Cardiac muscle cell (in vitro differentiated cells and primary cell): ENCODE data around the gene HOXA11. TPM values are rescaled to one million over a fixed set of nuclear protein-coding genes. Genes with fewer than 3 reads are reported as not detected.

Experiments
- DNase-seq, 2 donors: peaks; one replicate each; pipeline versions ENCODE4 v3.0.0 to v3.0.0-alpha.2; 2010 to 2017; ENCODE audit warnings: low read depth in 1 of 2, low spot score in 1 of 2
- H3K27ac ChIP-seq: fragments of 200-600 bp; sonication (generic); 2 replicates; pipeline ENCODE4 v1.5.1; 2016
- H3K27me3 ChIP-seq: fragments of 200-600 bp; sonication (generic); 2 replicates; pipeline ENCODE4 v1.6.0; 2016; ENCODE audit warnings: control low read depth
- H3K36me3 ChIP-seq: fragments of 200-600 bp; sonication (generic); 2 replicates; pipeline ENCODE4 v1.5.1; 2016; ENCODE audit warnings: control low read depth
- H3K4me1 ChIP-seq: fragments of 200-600 bp; sonication (generic); 2 replicates; pipeline ENCODE4 v1.8.1; 2017; ENCODE audit warnings: low read depth, mild to moderate bottlenecking, mixed run types
- H3K4me3 ChIP-seq: fragments of 200-600 bp; sonication (generic); 2 replicates; pipeline ENCODE4 v1.5.1; 2016; ENCODE audit warnings: mild to moderate bottlenecking
- H3K9me3 ChIP-seq: fragments of 200-600 bp; sonication (generic); 2 replicates; pipeline ENCODE4 v1.5.1; 2017; ENCODE audit warnings: low read depth, mild to moderate bottlenecking, control low read depth
- polyA plus RNA-seq: library from polyadenylated mRNA; unstranded; fragments of >200 nt; fragmentation: Nextera tagmentation; extraction: Ambion mirVana; gene quantifications from 2 replicates; pipeline ENCODE4 v1.2.1, GENCODE V29; 2016
- total RNA-seq: library from RNA; depleted of rRNA; stranded (reverse); fragments of >200 nt; gene quantifications from 2 replicates; pipeline ENCODE4 v1.2.3, GENCODE V29; 2016
- TF ChIP-seq, protein P1 (sequence below): IDR thresholded peaks from 2 replicates; pipeline ENCODE4 v1.5.1; 2012; ENCODE audit warnings: low read depth, mild to moderate bottlenecking, low read length

The HOXA11 gene
- total and polyA plus RNA-seq, 2 experiments from 2014 or later, result not detected

DNA sequence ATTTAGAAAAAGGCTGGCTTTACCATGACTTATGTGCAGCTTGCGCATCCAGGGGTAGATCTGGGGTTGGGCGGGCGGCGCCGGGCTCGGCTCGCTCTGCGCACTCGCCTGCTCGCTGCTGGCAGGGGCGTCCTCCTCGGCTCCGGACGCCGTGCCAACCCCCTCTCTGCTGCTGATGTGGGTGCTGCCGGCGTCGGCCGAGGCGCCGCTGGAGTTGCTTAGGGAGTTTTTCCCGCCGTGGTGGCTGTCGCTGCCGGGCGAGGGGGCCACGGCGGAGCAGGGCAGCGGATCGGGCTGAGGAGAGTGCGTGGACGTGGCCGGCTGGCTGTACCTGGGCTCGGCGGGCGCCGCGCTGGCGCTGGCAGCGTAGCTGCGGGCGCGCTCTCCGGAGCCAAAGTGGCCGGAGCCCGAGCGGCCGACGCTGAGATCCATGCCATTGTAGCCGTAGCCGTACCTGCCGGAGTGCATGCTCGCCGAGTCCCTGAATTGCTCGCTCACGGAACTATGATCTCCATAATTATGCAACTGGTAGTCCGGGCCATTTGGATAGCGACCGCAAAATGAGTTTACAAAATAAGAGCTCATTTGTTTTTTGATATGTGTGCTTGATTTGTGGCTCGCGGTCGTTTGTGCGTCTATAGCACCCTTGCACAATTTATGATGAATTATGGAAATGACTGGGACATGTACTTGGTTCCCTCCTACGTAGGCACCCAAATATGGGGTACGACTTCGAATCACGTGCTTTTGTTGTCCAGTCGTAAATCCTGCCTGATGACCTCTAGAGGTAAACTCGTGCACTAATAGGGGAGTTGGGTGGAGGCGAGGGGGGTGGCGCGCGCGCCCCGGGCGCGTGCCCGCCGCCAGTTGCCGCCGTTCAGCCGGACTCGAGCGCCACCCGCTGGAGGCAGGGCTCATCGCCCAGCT, 41.7 kb downstream of the HOXA11 start, which contains the start of gene HOXA5:
HOXA5 (minus strand) TSS at position 659 of the 927 bp plus-strand sequence; CDS start at position 585, 74 bp downstream.
- Histone ChIP-seq H3K4me3 (peak within 1 kb of the TSS; percentile 19), H3K36me3 (no peaks in the 10 kb centered on the region), H3K9me3 (no peaks in the 10 kb centered on the region), H3K4me1 (peaks cover 4% of the 10 kb centered on the region), H3K27me3 (peaks cover 100% of the 10 kb centered on the region), H3K27ac (no peak within 1 kb of the TSS)
- TF ChIP-seq, protein P1, sequence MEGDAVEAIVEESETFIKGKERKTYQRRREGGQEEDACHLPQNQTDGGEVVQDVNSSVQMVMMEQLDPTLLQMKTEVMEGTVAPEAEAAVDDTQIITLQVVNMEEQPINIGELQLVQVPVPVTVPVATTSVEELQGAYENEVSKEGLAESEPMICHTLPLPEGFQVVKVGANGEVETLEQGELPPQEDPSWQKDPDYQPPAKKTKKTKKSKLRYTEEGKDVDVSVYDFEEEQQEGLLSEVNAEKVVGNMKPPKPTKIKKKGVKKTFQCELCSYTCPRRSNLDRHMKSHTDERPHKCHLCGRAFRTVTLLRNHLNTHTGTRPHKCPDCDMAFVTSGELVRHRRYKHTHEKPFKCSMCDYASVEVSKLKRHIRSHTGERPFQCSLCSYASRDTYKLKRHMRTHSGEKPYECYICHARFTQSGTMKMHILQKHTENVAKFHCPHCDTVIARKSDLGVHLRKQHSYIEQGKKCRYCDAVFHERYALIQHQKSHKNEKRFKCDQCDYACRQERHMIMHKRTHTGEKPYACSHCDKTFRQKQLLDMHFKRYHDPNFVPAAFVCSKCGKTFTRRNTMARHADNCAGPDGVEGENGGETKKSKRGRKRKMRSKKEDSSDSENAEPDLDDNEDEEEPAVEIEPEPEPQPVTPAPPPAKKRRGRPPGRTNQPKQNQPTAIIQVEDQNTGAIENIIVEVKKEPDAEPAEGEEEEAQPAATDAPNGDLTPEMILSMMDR, result peak; percentile 42
- DNase-seq, result peak in 1 of 2 donors; percentile 40

DNA sequence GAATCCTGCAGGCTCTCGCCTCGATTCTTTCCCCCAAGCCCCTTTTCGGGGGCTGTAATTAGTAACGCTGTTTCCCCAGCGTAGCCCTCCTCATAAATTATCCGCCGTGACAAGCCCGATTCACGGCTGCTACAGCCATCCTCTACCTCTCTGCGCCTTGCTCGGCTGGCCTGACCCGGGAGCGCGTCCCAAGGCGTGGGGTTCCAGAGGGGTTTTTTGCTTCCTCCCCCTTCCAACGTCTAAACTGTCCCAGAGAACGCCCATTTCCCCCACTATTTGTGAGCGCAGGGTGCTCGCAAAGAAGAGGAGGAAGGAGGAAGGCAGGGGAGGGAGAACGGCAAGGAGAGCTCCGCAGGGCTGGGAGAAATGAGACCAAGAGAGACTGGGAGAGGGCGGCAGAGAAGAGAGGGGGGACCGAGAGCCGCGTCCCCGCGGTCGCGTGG, 42.4 kb downstream of the HOXA11 start:
- Histone ChIP-seq H3K4me1 (peaks cover 4% of the 10 kb centered on the region), H3K27ac (no peak overlapping the region), H3K9me3 (no peaks in the 10 kb centered on the region), H3K4me3 (peak overlapping the region; percentile 19), H3K36me3 (no peaks in the 10 kb centered on the region), H3K27me3 (peaks cover 100% of the 10 kb centered on the region)
- DNase-seq, result no peak
- TF ChIP-seq, protein P1, result no peak

DNA sequence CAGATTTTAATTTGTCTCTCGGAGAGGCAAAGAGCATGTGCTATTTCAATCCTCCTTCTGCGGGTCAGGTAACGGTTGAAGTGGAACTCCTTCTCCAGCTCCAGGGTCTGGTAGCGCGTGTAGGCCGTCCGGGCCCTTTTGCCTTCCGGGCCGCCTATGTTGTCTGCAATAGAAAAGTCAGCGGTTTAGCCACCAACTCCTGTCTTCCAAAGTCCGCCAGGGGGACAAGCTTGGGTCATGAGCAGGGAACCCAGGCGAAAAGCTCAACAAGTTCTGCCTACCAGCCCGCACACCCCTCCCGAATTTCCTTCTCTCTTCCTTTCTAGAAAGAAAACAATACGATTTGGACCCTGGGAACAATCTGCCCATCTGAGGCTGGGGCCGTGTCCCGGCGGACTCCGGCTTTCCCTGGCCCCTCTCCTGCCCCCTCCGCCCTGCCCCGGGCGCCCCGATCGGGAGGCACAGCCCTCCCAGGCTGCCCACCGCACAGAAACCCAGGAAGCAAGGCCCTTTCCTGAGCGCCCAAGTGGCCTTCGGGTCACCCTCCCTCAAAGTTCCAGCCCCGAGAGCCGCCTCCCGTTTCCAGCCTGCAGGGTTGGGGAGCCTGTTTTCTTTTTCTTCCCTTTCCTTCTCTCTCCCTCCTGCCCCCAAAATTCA, 43.0 kb downstream of the HOXA11 start:
- H3K36me3 ChIP-seq, result no peaks in the 10 kb centered on the region
- H3K4me3 ChIP-seq, result no peak overlapping the region
- no peak for DNase-seq
- H3K27me3 ChIP-seq, result peaks cover 100% of the 10 kb centered on the region
- no peaks in the 10 kb centered on the region for H3K9me3 ChIP-seq
- TF ChIP-seq, protein P1, result no peak
- no peak overlapping the region for H3K27ac ChIP-seq
- peaks cover 4% of the 10 kb centered on the region for H3K4me1 ChIP-seq

DNA sequence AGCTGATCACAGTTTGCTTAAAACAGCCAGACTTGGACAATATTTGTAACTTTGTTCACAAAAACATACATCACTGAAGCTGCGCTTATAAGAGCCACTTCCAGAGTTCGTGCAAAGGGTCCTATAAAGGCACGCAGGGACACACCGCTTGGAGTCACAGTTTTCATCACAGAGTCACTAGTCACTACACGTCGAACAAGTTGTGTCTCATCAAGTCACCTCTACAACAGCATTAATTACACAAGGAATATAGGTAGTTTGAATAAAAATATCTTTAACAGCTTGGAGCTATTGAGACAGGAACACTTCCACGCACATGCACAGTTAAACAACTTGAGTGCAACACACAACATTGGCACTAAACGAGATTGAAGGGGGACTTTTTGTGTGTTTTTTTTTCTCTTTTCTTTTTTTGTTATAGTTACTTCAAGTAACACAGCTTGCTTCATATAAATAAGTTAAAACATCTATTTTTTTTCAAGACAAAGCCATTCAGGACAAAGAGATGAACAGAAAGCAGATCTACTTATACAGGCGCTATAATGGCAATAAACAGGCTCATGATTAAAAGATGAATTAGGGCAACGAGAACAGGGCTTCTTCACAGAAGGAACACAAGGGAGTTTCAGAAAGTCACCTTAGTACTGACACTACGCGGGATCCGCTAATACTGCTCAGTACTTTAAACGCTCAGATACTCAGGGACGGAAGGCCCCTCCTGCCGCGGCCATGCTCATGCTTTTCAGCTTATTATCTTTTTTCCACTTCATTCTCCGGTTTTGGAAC, 43.7 kb downstream of the HOXA11 start:
- no peak for DNase-seq
- TF ChIP-seq, protein P1, result no peak
- Histone ChIP-seq H3K9me3 (no peaks in the 10 kb centered on the region), H3K4me1 (peaks cover 4% of the 10 kb centered on the region), H3K27me3 (peaks cover 100% of the 10 kb centered on the region), H3K4me3 (no peak overlapping the region), H3K27ac (no peak overlapping the region), H3K36me3 (no peaks in the 10 kb centered on the region)

DNA sequence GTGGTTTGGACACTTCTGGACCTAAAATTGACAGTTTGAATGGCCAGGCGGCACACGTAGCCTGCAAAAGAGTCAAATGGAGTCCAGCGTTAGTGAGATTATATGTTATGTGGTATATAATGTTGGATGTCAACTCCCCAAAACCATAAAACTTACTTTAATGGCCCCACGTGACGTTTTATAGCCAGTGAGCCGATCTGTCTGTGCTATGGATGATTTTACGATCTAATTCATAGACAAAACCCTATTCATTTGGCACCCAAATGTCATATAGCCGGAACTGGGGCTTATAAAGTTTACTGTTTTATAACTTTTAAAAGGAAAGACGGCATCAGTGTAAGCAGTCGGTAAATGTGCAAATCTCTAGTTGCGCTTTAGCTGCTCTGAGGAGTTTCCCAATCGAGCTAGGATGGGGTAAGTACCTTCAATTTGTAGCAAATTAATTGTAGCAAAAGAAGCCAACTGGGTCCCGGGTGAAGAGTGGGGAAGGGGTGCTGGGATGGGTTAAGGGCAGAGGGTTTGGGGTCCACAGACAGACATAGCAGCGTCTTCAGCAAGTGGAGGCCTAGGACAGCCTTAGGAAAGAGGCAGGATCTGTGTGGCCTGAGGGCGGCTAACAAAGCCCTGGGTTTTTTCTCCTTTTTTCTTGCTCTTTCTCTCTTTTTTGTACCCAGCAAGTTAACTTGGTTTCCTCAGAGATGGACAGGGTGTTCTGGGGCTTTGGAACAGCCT, 44.7 kb downstream of the HOXA11 start:
- no peaks in the 10 kb centered on the region for H3K36me3 ChIP-seq
- TF ChIP-seq, protein P1, result no peak
- H3K27ac ChIP-seq, result no peak overlapping the region
- DNase-seq, result no peak
- H3K4me1 ChIP-seq, result peaks cover 4% of the 10 kb centered on the region
- no peaks in the 10 kb centered on the region for H3K9me3 ChIP-seq
- peaks cover 100% of the 10 kb centered on the region for H3K27me3 ChIP-seq
- no peak overlapping the region for H3K4me3 ChIP-seq
